ENCODE results near the gene GJC1.
A peak's percentile ranks its signal among the peaks of the same experiment; 100 is the strongest.

GJC1 gene

GRCh38 chr17:44829523-44830358 lies at the start of gene GJC1:
Gene GJC1 (minus strand): TSS chr17:44830287. CDS start chr17:44805817, 24,470 bp downstream.
- no peak for DNase-seq (ENCODE audit: low read depth in 2 of 2)

GRCh38 chr17:44879376-44879775 lies 49.3 kb upstream of the GJC1 start:
- no peak for DNase-seq (ENCODE audit: low read depth in 2 of 2)

GRCh38 chr17:44878627-44879221 lies 48.6 kb upstream of the GJC1 start:
- DNase-seq (ENCODE audit: low read depth in 2 of 2) = no peak

- no peak for DNase-seq (ENCODE audit: low read depth in 2 of 2)
Measured at GRCh38 chr17:44877121-44877520, 47.0 kb upstream of the GJC1 start.

GRCh38 chr17:44875761-44876160 lies 45.7 kb upstream of the GJC1 start:
- DNase-seq (ENCODE audit: low read depth in 2 of 2) = no peak

- DNase-seq (ENCODE audit: low read depth in 2 of 2) = no peak
Measured at GRCh38 chr17:44872131-44872768, 42.2 kb upstream of the GJC1 start.

- DNase-seq (ENCODE audit: low read depth in 2 of 2) = no peak
Measured at GRCh38 chr17:44871556-44871955, 41.5 kb upstream of the GJC1 start.

DNA sequence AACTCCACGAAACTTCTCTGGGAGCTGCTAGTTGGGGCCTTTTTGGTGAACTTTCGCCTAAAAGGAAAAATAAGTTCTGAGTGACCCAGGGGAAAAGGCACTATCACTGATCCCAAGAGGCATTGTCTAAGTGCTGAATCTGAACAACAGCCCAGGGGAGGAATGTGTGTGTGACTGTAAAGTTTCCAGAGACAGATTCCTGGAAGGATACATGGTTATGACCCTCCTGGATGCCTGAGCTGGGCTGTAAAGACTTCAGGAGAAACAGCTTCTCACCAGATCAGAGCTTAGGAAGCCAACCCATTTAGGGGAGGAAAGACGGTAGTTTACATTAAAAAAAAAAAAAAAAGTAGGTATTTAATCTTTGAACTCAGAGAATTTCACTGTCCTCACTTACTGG lies 37.8 kb upstream of the GJC1 start:
- no peak for DNase-seq (ENCODE audit: low read depth in 2 of 2)

GRCh38 chr17:44865931-44866330 lies 35.8 kb upstream of the GJC1 start:
- no peak for DNase-seq (ENCODE audit: low read depth in 2 of 2)

- peak; percentile 37 to 40 for DNase-seq (ENCODE audit: low read depth in 2 of 2)
Measured at GRCh38 chr17:44865231-44865660, 35.2 kb upstream of the GJC1 start.

GRCh38 chr17:44864831-44865230 lies 34.7 kb upstream of the GJC1 start:
- no peak for DNase-seq (ENCODE audit: low read depth in 2 of 2)

DNA sequence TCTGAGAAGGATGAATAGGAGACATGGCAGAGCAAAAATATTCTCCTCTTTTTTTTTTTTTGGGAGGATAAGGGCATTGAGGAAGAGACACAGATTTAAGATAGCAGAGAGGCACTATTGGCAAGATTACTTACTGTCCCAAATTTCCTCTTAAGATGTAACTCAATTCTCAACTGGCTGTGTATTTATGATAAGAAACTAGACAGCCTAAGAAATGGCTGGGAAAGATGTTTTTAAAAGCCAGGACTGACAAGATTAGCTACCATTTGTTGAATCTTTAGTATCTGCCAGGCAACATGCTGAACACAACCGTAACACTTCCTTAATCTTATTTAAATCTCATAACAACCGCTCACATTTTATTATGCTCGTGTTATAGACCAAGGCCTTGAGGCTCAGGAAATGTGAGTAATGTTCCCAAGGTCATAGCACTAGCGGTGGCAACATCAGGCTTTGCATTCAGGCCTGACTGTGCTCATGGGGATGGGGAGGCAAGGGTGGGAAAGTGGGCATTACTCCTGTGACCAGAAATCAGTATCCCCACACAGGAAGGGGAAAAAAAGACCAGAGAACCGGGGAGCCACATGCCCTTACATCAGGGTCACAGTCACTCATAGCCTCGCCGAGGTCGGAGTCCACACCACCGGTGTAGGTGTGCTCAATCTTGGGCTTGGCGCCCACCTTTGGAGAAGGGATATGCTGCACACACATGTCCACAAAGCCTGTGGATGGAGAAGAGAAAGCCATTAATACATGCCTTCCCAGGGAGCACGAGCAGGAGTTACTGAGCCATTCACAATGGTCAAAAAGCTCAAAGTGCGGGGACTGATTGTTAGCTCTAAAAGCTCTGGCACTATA lies 33.2 kb upstream of the GJC1 start:
- no peak for DNase-seq (ENCODE audit: low read depth in 2 of 2)

DNA sequence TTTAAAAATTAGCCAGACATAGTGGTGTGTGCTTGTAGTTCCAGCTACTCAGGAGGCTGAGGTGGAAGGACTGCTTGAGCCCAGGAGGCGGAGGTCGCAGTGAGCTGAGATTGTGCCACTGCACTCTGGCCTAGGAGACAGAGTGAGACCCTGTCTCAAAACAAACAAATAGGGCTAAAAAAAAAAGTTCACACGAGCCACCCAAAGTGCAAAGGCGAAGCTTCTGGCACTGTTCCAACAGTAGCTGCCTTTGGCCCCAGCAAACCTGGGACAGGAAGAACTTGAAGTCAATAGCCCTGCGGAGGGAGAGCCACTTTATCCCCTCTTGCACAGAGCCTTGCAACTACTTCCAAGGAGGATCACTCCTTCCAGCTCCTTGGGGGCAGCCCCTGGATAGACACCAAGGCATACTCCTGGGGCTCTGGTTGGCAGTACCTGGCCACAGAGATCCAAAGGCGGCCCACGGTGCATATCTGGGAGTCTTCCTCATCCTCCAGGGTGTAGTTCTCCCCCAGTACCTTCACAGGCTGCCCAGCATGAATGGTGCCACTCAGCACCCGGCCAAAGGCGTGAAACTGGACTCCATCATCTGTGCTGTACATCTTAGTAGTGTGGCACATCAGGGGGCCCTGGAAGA lies 32.3 kb upstream of the GJC1 start:
- DNase-seq (ENCODE audit: low read depth in 2 of 2) = no peak

- no peak for DNase-seq (ENCODE audit: low read depth in 2 of 2)
Measured at GRCh38 chr17:44859701-44860100, 29.6 kb upstream of the GJC1 start.

- DNase-seq (ENCODE audit: low read depth in 2 of 2) = no peak
Measured at GRCh38 chr17:44854192-44854591, 24.1 kb upstream of the GJC1 start.

- no peak for DNase-seq (ENCODE audit: low read depth in 2 of 2)
Measured at GRCh38 chr17:44850612-44851011, 20.5 kb upstream of the GJC1 start.

DNA sequence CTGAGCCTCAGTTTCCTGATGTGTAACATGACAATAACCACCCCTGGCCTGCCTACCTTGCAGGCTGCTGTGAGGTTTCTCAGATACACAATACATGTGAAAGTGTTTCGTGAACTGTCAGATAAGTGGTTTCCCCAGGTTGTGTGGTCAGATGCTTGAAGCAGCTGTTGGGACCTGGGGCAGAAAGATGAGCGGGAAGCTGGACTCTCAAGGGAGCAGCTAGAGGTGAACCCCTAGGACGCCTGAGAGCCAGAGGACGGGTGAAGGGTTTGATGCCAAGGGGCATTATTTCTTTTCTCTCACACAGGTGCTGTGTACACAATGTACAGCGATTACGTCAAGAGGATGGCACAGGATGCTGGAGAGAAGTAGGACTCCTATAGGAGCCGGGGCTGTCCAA lies 19.9 kb upstream of the GJC1 start:
- DNase-seq (ENCODE audit: low read depth in 2 of 2) = no peak

GRCh38 chr17:44848961-44849489 lies 18.9 kb upstream of the GJC1 start:
- no peak for DNase-seq (ENCODE audit: low read depth in 2 of 2)

DNA sequence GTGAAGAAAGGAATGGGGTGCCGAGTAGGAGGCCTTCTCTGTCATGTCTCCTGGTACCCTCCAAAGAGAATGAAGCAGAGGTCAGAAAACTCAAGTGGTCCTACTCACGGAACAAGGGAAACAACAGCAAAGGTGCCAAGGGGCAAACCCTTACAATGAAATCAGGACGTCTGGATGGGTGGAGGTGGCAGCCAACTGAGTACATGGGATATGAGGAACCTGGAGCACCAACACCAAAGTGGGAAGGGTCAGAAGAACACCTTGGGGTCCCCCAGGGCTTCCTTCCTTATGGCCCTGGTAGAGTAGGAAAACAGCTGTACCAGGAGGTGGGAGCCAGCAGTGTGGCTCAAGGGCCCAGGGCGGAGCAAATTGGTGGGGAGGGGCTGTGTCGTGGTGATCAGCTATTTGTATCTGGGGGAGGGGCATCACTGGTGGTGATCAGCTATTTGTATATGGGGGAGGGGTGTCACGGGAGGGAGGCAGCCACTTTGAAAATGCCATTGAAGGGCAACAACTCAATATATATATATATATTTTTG lies 18.2 kb upstream of the GJC1 start:
- DNase-seq (ENCODE audit: low read depth in 2 of 2) = no peak

- DNase-seq (ENCODE audit: low read depth in 2 of 2) = no peak
Measured at GRCh38 chr17:44847586-44847985, 17.5 kb upstream of the GJC1 start, which contains the start of gene HIGD1B. Gene HIGD1B (plus strand): TSS chr17:44847883. CDS start chr17:44848153, 270 bp downstream.

GRCh38 chr17:44846206-44846605 lies 16.1 kb upstream of the GJC1 start:
- no peak for DNase-seq (ENCODE audit: low read depth in 2 of 2)
